H1 (cell line): ENCODE results near the gene ZNF70. TPM values are rescaled to one million over a fixed set of nuclear protein-coding genes. Genes with fewer than 3 reads are reported as not detected.

Experiments used
- SIRT6 ChIP-seq: IDR thresholded peaks from one replicate; pipeline ENCODE4 v1.7.1; 2012; ENCODE audit warnings: low read length, inconsistent platforms
- SIX5 ChIP-seq: IDR thresholded peaks from 2 replicates; pipeline ENCODE4 v1.6.1; 2011; ENCODE audit warnings: mild to moderate bottlenecking, low read depth, low read length
- SP1 ChIP-seq: IDR thresholded peaks from 2 replicates; pipeline ENCODE4 v1.6.1; 2011; ENCODE audit warnings: low read depth, low read length
- TBP ChIP-seq: IDR thresholded peaks from 2 replicates; pipeline ENCODE4 v1.6.1; 2011; ENCODE audit warnings: low read depth, low read length, improper control_type of control experiment
- YY1 ChIP-seq: IDR thresholded peaks from 2 replicates; pipeline ENCODE4 v1.6.1; 2011; ENCODE audit warnings: low read depth, mild to moderate bottlenecking, low read length
- polyA plus RNA-seq, 7 experiments: library from polyadenylated mRNA; depleted of rRNA in 3 of 7; stranded (reverse) in 5 of 7; unstranded in 2 of 7; fragments of >200 nt in 5 of 7; fragments of 200-250 nt in 2 of 7; gene quantifications; 1 replicate in 5 of 7; 2 replicates in 1 of 7; 4 replicates in 1 of 7; pipeline versions ENCODE4 v1.2.1 to v1.2.3, GENCODE V29; 2011 to 2013; ENCODE audit warnings: missing spikeins in 2 of 7, mixed read lengths in 2 of 7
- total RNA-seq: library from RNA; stranded (reverse); fragmentation: NEBNext Ultra II Directional; extraction: Animal tissue kit (Norgen Biotek cat#: 25700); gene quantifications from 2 replicates; pipeline ENCODE4 v1.2.1, GENCODE V29; 2021
- TF ChIP-seq, protein P1 (sequence below): fragments of 300-600 bp; sonication (generic); IDR thresholded peaks from 2 replicates; pipeline ENCODE4 v1.7.1; 2012; ENCODE audit warnings: low read length, moderate library complexity, mild to moderate bottlenecking, inconsistent platforms; ENCODE audit not compliant: insufficient replicate concordance
- TF ChIP-seq, protein P2 (sequence below): IDR thresholded peaks from 2 replicates; pipeline ENCODE4 v1.6.1; 2012; ENCODE audit warnings: inconsistent platforms
- TF ChIP-seq, protein P3 (sequence below): IDR thresholded peaks from 2 replicates; pipeline ENCODE4 v1.6.1; 2012; ENCODE audit warnings: inconsistent platforms

Gene ZNF70
- total and polyA plus RNA-seq, 2 of the 8 experiments (the other 6 are each of a cell fraction or from before 2014, with no cell fraction given), result 1.1 to 2.6 TPM

DNA sequence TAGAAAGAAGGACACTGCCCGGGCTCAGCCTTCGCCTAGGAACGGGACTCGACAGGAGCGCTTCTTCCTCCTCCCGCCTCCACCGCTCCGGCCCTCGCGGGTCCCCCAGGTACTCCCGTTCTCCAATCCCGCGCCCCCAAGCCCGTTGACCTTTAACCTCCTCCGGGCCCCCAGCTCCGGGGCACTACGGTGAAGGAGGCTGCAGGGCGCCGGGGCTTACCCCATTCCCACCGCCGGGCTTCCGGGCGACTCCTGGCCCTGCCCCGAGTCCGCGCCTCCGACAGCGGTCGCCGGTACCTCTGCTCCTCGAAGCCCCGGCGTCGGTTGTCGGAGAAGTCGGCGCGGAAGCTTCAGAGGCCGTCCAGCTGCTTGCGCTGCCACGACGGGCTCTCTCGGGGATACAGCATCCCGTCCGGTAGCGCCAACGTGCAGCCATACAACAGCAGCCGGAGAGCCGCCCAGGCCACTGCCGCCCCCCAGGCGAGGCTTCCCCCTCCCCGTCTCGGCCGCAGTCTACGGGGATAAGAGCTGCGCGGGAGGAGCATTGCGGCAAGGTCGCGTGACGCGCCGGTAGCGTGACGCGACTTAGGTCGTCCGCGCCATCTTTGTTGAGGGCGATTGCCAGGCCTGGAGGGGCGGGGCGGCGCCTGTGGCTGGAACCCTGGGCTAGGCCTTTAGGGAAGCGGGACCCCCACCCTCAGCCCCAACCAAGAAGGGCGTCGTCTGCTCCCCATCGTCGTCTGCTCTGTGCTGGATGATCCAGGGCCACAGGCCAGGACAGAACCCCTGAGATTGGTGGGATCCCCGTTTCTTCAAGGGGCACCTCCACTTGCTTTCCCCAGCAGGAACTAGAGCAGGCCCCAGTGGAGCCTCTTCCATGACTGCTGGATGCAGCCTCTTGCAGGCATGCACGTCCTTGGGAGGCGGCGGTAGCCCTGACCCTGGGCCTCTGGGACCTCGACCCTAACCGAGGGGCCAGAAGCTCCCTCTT is 33.8 kb downstream of the ZNF70 start (continued):
- TF ChIP-seq, protein P1, sequence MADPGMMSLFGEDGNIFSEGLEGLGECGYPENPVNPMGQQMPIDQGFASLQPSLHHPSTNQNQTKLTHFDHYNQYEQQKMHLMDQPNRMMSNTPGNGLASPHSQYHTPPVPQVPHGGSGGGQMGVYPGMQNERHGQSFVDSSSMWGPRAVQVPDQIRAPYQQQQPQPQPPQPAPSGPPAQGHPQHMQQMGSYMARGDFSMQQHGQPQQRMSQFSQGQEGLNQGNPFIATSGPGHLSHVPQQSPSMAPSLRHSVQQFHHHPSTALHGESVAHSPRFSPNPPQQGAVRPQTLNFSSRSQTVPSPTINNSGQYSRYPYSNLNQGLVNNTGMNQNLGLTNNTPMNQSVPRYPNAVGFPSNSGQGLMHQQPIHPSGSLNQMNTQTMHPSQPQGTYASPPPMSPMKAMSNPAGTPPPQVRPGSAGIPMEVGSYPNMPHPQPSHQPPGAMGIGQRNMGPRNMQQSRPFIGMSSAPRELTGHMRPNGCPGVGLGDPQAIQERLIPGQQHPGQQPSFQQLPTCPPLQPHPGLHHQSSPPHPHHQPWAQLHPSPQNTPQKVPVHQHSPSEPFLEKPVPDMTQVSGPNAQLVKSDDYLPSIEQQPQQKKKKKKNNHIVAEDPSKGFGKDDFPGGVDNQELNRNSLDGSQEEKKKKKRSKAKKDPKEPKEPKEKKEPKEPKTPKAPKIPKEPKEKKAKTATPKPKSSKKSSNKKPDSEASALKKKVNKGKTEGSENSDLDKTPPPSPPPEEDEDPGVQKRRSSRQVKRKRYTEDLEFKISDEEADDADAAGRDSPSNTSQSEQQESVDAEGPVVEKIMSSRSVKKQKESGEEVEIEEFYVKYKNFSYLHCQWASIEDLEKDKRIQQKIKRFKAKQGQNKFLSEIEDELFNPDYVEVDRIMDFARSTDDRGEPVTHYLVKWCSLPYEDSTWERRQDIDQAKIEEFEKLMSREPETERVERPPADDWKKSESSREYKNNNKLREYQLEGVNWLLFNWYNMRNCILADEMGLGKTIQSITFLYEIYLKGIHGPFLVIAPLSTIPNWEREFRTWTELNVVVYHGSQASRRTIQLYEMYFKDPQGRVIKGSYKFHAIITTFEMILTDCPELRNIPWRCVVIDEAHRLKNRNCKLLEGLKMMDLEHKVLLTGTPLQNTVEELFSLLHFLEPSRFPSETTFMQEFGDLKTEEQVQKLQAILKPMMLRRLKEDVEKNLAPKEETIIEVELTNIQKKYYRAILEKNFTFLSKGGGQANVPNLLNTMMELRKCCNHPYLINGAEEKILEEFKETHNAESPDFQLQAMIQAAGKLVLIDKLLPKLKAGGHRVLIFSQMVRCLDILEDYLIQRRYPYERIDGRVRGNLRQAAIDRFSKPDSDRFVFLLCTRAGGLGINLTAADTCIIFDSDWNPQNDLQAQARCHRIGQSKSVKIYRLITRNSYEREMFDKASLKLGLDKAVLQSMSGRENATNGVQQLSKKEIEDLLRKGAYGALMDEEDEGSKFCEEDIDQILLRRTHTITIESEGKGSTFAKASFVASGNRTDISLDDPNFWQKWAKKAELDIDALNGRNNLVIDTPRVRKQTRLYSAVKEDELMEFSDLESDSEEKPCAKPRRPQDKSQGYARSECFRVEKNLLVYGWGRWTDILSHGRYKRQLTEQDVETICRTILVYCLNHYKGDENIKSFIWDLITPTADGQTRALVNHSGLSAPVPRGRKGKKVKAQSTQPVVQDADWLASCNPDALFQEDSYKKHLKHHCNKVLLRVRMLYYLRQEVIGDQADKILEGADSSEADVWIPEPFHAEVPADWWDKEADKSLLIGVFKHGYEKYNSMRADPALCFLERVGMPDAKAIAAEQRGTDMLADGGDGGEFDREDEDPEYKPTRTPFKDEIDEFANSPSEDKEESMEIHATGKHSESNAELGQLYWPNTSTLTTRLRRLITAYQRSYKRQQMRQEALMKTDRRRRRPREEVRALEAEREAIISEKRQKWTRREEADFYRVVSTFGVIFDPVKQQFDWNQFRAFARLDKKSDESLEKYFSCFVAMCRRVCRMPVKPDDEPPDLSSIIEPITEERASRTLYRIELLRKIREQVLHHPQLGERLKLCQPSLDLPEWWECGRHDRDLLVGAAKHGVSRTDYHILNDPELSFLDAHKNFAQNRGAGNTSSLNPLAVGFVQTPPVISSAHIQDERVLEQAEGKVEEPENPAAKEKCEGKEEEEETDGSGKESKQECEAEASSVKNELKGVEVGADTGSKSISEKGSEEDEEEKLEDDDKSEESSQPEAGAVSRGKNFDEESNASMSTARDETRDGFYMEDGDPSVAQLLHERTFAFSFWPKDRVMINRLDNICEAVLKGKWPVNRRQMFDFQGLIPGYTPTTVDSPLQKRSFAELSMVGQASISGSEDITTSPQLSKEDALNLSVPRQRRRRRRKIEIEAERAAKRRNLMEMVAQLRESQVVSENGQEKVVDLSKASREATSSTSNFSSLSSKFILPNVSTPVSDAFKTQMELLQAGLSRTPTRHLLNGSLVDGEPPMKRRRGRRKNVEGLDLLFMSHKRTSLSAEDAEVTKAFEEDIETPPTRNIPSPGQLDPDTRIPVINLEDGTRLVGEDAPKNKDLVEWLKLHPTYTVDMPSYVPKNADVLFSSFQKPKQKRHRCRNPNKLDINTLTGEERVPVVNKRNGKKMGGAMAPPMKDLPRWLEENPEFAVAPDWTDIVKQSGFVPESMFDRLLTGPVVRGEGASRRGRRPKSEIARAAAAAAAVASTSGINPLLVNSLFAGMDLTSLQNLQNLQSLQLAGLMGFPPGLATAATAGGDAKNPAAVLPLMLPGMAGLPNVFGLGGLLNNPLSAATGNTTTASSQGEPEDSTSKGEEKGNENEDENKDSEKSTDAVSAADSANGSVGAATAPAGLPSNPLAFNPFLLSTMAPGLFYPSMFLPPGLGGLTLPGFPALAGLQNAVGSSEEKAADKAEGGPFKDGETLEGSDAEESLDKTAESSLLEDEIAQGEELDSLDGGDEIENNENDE, result no peak
- TF ChIP-seq TBP (peak; percentile 70; the same call in 1 of the 2 replicates), SIRT6 (no peak), YY1 (peak; percentile 100), SIX5 (peak; percentile 64), SP1 (0 out of 2 replicates have a peak, but pooled peaks have one; percentile 31)
- TF ChIP-seq, protein P2, sequence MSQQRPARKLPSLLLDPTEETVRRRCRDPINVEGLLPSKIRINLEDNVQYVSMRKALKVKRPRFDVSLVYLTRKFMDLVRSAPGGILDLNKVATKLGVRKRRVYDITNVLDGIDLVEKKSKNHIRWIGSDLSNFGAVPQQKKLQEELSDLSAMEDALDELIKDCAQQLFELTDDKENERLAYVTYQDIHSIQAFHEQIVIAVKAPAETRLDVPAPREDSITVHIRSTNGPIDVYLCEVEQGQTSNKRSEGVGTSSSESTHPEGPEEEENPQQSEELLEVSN, result peak; percentile 91
- TF ChIP-seq, protein P3, sequence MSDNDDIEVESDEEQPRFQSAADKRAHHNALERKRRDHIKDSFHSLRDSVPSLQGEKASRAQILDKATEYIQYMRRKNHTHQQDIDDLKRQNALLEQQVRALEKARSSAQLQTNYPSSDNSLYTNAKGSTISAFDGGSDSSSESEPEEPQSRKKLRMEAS, result peak; percentile 83
